ENCODE results near the gene TSPAN8. TPM values are rescaled to one million over a fixed set of nuclear protein-coding genes. Genes with fewer than 3 reads are reported as not detected.
"Not testable (repeated sequence)": the region's sequence is repeated elsewhere in the genome, so short reads cannot be mapped to it uniquely, and the experiment has no call there.

The TSPAN8 gene
- total RNA-seq, 2 donors from 2014 or later, result 0.68 to 1.2 TPM

DNA sequence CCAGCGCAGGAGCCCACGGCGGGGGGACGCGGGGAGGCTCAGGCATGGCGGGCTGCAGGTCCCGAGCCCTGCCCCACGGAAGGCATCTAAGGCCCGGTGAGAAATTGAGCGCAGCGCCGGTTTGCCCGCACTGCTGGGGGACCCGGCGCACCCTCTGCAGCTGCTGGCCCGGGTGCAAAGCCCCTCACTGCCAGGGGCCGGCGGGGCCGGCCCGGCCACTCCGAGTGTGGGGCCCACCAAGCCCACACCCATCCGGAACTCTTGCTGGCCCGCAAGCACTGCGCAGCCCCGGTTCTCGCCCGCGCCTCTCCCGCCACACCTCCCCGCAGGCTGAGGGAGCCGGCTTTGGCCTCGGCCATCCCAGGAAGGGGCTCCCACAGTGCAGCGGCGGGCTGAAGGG lies 8.5 kb upstream of the TSPAN8 start:
- no peak for DNase-seq
- no peak for ATAC-seq
- intact Hi-C loops (cut with DNase I), result no loop called here

DNA sequence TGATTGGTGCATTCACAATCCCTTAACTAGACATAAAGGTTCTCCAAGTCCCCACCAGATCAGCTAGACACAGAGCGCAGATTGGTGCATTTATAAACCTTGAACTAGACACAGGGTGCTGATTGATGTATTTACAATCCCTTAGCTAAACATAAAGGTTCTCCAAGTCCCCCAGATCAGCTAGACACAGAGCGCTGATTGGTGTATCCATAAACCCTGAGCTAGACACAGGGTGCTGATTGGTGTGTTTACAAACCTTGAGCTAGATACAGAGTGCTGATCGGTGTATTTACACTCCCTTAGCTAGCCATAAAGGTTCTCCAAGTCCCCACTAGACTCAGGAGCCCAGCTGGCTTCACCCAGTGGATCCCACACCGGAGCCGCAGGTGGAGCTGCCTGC lies 8.0 kb upstream of the TSPAN8 start:
- intact Hi-C loops (cut with DNase I); ATAC-seq; DNase-seq: not testable (repeated sequence)

DNA sequence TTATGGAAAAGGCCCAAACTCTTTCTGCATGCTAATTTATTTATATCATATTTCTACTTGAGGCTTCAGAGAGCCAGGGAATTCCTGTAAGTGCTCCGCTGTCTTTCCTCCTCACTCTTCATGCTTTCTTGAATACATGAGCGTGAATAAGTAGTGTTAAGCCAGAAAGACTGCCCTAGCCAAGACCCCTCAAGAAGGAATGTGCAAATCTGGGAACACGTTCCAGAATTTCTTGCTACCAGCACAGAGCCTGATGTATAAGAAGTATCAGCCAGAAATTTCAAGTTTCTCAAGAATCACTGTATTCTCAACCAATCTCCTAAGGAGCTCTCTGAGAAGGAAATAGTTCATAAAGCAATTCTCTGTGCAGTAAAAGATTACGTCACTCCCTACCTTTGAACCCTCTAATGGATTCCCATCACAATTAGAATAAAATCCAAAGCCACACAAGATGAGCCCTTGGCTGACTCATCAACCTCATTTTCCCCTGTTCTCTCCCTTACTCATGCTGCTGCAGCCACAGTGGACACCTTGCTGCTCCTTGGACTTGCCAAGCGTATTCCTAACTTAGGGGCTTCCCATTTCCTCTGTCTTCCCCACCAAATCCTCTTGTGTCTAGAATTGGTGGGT lies 6.9 kb upstream of the TSPAN8 start:
- no peak for DNase-seq
- ATAC-seq, result peak in 1 of 2 donors; percentile 30
- intact Hi-C loops (cut with DNase I), result no loop called here

DNA sequence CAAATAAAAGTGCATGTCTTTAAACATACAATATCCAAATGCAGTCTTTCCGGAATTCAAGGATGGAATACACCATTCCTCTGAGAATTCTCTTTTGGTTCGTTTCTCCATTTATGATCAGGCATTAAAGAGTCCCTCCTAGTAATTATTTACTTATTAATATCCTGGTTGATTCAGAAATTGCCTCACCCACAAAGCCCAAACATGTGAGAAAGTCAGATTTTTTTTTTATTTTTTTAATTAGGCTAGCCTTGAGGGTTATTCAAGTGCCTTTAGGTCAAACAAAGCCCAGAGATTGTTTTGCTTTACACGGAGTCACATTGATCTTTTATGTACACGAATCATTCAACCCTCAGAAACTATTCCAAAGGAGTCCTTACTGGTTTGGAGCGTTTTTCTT lies 6.4 kb upstream of the TSPAN8 start:
- intact Hi-C loops (cut with DNase I), result no loop called here
- DNase-seq (no peak), ATAC-seq (no peak)

DNA sequence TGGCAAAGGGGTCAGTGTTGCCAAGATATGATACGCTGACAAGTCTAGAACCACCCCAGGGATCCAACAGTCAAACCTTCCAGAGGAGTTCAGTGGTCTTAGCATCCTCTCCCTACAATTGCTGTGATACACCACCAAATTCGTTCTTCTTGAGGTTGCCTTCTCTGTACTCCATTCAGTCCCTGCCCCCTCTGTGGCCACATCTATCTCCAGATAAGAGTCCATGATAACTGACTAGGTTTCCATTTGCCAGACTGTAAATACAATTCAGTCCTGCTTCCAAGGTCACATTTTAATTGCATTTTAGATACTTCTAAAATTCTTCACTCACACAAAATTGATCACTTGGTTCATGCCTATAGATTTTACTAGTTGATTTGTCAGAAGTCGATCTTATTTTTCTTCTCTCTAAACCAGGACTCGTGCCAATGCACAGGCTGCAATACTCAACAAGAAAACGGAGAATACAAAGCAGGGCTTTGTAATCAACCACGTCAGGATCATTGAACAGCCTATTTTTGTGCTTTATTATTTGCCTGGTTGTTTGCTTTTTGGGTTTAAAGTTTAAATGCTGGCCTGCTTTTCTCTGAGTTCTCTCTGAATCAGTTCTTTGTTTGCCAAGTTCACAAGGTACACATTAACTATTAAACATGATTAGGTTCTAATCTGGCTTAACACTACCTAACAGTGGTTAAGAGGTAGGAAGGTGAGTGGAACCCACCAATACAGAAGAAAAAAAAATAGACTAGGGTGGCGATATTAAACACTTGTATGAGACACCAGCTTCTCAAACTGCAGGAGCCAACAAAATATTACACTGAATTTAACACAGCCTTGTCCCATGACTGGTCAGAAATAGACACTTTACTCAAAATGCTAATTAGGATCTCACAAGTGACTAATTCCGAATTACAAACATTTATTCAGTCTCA lies 5.3 kb upstream of the TSPAN8 start:
- DNase-seq (no peak), ATAC-seq (no peak)
- intact Hi-C loops (cut with DNase I), result no loop called here

DNA sequence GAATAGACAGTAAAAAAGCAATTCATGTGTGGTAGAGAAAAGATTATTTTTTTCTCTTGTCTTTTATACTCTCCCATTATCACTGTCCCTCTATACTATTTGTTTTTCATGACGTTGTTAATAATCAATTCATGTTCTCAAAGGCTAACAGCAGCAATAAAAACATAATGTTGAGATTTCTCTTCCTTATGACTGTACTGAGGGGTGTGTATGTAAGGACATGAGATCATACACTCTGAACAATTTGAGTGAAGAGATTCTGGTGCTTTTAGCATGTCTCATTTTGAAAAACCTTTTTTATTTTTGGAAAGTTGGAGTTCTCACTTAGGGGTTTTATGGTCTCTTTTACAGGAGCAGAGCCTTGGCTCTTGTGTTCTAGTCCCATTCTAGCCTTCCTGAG lies 3.8 kb upstream of the TSPAN8 start:
- DNase-seq (no peak), ATAC-seq (peak in 1 of 2 donors; percentile 22)
- intact Hi-C loops (cut with DNase I), result no loop called here

DNA sequence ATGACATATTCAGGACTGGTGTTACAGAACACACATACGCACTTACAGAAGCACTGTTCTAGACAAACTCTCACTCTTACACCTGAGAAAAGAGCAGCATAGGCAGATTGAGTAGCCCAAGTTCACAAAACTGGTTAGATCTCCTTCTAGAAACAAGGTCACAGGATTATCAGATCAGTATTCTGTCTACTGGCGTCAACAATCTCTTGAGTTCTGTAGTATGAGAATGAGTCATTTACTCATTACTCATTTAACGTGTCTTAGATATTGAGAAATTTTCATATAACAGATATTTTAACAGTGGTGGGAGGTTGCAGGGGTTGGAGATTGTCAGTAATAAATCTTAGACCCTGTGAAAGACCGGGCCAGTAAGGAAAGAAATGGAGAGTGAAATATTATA lies 2.8 kb upstream of the TSPAN8 start:
- ATAC-seq, result peak in 1 of 2 donors; percentile 73
- intact Hi-C loops (cut with DNase I), result no loop called here
- no peak for DNase-seq

DNA sequence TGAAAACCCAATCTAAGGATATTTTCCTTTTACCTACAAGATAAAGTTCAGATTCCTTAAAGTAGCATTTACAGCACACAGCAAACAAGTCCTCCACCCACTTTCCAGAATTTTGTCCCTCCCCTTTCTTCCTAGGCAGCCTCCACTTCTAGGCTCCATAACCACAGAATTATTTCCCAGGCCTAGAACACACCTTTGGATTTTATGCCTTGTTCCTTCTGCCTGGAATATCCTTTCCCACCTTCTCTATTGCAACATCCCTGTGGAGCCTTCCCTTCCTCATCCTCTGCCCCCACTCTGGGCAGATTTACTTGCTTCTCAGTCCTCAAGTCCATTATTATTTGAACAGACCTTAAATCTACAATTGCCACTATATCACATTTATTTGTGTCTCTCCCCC lies 2.1 kb upstream of the TSPAN8 start:
- ATAC-seq, result no peak
- intact Hi-C loops (cut with DNase I), result no loop called here
- no peak for DNase-seq

DNA sequence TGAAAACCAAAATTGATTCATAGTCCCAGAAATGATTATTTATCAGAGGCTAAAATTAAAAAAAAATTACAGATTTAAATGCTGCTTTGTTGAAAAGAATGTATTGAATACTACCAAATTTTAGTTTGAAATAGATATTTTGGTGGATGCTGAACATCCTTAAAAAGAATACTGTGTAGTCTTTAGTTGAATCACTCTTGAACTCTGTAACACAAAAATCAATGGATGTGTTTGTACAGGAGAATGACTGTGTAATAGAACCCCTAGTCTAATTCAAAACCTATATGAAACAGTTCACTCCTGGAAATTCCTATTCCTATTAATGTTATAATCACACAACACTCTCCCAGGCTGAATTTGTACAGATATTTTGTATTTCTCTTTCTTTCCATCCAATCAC lies 1.5 kb upstream of the TSPAN8 start:
- intact Hi-C loops (cut with DNase I), result no loop called here
- ATAC-seq, result no peak
- DNase-seq, result no peak

DNA sequence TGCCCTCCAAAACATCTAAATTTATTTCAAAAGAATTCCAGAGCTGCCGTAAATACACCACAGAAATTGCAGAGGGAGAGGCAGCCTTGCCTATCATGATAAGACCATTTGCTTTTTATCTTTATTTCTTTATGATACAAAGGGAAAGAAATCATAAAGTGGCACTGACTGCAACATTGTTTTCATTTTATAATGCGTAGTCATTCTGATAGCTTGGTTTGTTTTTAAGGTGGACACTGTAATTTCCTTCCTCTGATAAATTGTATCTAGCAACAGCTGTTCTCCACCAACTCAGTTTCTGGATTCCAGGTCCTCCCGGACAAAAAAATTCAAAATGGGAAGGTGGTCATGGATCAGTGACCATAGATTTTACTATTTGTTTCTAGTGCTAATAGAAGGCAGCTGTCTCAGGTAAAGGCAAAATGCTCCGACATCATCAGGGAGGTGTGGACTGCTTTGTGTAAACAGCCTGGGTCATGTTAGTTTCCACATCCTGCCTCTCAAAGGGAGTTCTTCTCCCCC lies 623 bp upstream of the TSPAN8 start:
- DNase-seq (no peak), ATAC-seq (no peak)
- intact Hi-C loops (cut with DNase I), result no loop called here

DNA sequence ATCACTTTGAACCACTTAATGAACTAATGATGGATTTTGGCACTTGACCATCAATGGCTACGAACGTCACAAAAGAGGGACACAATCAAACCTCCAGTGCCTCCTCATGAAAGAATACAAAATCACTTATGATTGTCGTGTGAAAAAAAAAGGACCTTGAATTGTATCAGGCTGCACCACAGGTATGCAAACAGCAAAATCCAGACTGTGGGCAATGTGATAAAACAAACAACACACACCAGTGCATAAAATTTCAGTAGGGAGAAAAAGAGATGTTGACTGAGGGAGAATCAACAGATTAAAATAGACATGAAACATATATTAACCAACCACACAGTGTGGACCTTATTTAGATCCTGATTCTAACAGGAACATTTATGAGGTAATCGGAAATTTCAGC lies 2.6 kb downstream of the TSPAN8 start:
- intact Hi-C loops (cut with DNase I), result no loop called here
- no peak for DNase-seq
- no peak for ATAC-seq

DNA sequence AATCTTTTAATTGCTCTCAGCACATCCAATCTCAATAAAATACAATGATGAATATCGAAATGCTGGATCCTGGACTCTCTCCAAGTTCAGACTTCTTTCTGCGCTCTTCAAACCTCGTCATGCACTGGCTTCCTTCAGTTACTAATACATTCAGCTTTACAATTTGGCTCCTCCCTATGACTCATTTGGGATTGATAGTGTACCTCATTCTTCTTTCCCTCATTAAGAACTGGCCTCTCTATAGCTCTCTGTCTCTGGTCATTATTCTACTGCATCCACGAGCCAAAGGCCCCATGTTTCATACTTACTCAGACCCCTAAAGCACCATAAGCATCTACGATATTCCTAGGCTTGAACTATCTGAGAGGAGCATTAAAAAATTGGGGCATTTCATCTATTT lies 4.9 kb downstream of the TSPAN8 start:
- intact Hi-C loops (cut with DNase I), result no loop called here
- no peak for ATAC-seq
- DNase-seq, result no peak

DNA sequence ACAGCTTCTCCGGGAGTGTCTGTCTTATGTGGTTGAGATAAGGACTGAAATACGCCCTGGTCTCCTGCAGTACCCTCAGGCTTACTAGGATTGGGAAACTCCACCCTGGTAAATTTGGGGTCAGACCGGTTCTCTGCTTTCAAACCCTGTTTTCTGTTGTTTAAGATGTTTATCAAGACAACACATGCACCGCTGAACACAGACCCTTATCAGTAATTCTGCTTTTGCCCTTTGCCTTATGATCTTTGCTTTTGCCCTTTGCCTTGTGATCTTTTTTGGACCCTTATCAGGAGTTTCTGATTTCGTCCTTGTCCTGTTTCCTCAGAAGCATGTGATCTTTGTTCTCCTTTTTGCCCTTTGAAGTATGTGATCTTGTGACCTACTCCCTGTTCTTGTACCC lies 7.8 kb downstream of the TSPAN8 start:
- DNase-seq; ATAC-seq; intact Hi-C loops (cut with DNase I): not testable (repeated sequence)

DNA sequence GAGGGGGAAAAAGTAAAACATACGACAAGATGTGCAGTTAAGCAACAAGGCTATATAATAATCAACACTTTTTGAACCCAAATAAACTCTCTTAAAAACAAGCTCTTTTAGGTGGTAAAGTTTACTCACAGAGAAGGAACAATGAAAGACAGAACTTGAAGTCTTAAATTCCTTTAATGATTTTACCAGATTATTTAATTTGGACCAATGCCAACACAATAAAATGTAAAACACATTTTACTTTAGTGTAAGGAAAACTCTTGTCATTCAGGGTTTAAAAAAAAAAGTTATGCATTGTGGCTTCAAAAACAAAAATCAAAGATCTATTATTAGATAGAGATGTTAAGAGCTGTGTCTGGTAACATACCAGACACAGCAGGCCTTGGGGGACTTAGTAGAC lies 13.1 kb downstream of the TSPAN8 start:
- ATAC-seq (no peak), DNase-seq (no peak)
- intact Hi-C loops (cut with DNase I), result no loop called here

DNA sequence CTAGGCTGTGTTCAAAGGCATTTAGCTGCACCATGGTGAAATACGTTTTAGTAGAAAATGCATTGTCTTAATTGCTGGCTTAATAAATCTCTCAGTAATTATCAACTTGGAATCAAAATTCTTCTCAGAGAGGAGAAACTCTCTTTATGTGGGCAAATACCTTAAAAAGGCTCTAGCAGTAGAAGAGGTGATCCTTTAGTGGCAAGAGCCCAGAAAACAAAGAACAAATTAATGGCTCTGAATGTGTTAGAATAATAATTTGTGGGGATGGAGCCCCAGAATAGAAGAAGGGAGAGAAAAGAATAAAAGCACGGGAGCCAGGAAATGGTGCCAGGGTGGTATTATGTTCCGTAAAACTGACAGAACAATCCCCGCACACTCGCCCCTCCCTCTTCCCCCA lies 14.8 kb downstream of the TSPAN8 start:
- intact Hi-C loops (cut with DNase I), result no loop called here
- ATAC-seq (no peak), DNase-seq (no peak)

DNA sequence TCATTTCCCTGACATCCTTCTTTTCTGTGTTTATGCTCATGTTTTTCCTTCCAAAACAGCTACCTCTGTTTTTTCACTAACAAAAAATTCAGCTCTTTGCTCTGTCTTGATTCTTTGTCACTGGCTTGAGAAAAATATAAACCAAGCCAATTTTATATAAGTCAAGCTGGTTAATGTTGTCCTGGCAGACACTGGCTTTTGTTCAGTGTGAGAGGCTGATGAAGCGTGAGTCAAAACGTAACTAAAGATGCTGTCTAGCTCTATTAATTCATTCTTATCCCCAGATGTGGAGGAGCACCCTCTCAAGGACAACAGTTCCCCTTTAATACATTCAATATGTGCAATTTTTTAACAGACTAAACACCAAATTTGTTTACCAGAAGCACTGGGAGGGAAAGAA lies 15.8 kb downstream of the TSPAN8 start:
- ATAC-seq (no peak), DNase-seq (no peak)
- intact Hi-C loops (cut with DNase I), result no loop called here

DNA sequence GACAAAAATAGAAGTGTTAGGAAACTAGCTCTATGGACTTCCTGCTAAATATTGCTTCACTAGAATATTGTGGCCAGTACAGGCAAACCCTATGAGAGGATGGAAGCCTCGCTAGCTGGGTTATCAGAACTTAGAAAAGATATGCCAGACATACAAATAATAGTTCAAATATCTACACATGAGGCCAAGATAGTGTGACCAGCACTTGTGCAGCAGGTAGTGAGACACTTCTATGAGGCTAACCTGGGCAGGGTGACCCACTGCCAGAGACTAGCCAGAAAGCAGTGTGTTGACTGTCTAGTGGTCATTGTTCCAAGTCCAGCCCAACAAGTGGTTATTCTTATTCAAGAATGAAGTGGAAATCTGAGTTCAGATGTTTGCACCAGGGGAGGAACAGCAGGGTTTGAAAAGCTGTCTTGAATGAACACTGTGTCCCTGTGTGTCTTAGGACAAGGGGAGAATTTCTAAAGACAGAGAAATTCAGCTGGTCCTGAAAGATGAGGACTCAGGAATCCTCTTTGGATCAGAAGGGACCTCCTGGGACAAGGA lies 16.3 kb downstream of the TSPAN8 start:
- ATAC-seq (peak in 1 of 2 donors; percentile 53), DNase-seq (no peak)
- intact Hi-C loops (cut with DNase I), result no loop called here

DNA sequence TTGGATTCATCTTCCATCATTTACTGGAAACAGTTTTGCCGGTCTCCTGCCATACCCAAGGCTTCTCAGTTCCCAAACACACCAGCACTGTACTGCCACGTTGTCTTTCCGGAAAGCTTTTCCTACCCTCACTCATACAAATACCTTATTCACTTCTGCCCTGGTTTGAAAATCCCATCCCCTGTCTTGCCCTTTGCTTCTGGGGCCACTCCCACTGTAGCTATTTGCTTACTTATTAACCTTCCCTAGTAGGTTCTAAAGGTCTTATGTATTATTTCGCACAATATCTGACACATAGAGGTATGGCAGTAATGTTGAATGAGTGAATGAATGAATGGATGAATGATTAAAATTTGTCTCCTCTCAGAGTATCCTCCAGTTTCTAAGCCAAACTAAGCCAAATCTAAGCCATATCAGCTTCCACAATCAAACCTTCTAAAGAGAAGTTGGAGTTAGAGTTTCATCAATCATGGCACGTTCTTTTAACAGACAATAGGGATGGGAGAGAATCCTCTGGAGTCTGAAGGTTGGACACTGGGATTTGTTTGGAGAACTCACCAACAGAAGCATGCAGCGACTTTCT lies 18.6 kb downstream of the TSPAN8 start:
- no peak for DNase-seq
- intact Hi-C loops (cut with DNase I), result no loop called here
- no peak for ATAC-seq

DNA sequence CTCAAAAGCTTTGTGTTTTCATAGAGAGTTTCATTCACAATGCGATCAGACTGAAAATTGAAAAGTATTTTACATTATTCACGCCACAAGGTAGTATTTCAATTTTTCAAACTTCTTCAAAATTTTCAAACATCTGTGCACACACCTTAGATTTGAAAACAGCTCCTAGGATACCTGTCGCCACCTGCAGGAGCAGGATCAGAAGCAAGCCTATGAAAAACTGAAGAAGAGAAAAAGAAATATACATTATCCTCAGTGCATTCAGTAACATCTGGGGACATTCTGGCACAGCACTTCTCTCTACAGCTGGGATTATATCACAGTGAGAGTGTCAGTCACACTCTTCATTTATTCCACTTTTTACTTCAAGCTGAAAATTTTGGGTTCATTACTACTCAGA lies 19.8 kb downstream of the TSPAN8 start:
- intact Hi-C loops (cut with DNase I), result no loop called here
- ATAC-seq, result no peak
- DNase-seq, result no peak

DNA sequence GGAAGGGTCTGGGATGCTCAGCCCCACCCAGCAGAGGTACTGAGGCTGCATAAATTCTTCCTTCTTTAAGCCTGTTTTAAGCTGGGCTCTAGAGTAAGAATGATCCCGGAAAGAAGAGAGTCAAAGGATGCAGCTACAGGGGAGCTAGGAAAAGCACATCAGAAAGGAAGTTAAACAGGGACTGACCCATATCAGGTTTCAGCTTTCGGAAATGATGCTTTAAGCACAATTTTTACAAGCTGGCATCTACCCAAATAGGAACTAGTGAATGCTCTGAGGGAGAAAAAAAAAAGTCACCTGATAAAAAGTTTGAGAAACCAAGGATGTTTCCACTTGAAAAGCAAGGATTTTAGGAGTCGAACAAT lies 22.0 kb downstream of the TSPAN8 start:
- intact Hi-C loops (cut with DNase I), result no loop called here
- DNase-seq (no peak), ATAC-seq (no peak)
